GM18499 (cell line): ENCODE data around the gene RNASE1.

Experiments
- ATAC-seq: cut with Tn5 transposase; IDR thresholded peaks from one replicate; pipeline ENCODE4 v1.9.1; 2021; ENCODE audit warnings: moderate number of reproducible peaks; ENCODE audit not compliant: insufficient read depth, unreplicated experiment

The RNASE1 gene

DNA sequence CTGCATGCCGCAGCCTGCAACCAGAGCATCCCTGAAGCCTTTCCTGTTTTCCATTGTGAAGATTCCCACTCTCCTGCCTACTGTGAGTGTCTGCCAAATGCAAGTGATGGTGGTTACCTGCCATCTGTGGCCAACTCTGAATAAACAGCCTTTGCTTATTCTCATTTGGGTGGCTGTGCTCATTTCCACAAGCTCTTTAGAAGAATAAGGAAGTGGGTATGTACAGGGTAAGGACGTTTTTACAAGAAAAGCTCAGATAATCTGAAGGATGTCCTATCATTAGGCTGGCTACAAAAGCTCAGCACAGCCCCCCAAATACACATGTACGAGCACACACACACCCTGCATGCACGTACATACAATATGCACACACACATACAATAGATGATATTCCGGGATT is 7.3 kb upstream of the RNASE1 start:
- ATAC-seq, result no peak

DNA sequence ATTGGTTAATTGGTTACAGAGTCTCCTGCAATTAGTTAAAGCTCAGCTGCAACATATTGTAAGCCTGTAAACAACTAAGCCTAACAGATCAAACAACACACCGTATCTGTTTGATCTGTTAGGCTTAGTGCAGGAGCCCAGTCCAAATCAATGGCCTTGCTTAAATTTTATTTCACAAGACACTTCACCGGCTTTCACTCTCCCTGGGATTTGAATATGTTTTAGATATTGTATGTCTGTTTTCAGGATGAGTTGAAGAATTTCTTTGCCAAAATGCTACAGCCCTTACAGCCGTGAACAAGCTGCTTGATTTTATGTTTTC is 5.5 kb upstream of the RNASE1 start:
- no peak for ATAC-seq

DNA sequence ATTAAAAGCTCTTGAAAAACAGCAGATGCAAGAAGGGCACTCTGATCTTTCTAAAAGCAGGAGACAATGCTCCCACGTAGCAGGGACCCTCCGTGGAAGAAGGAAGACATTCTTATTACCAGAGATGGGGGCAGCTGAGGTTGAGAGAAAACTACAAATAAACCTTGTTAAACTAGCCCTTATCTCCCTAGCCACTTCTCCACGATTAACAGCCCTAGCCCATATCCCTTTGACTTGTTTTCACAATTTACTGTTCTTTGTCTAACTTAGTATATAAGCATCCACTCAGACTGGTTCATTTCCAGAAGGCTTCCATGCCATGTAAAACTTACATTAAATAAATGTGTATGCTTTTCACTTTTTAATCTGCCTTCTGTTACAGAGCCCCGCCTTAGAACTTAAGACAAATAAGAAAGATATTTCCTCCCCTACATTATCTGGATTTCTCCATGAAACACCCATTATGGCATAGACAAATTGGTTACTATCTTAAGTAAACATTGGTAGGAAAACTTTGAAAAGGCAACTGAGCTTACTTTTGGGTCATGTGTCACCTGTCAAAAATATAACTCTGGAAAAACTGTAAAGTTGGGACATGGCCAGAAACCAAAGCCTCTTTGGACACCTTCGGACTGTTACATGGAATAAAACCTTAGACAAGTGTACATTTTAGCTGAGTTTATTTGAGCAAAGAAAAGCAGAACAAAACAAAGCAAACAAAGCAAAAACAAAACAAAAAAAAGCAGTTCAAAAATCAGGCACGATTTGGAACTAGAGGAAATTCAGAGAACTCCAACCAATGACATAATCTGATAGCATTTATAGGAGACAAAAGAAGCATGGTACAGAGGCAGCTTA is 4.9 kb upstream of the RNASE1 start:
- no peak for ATAC-seq

DNA sequence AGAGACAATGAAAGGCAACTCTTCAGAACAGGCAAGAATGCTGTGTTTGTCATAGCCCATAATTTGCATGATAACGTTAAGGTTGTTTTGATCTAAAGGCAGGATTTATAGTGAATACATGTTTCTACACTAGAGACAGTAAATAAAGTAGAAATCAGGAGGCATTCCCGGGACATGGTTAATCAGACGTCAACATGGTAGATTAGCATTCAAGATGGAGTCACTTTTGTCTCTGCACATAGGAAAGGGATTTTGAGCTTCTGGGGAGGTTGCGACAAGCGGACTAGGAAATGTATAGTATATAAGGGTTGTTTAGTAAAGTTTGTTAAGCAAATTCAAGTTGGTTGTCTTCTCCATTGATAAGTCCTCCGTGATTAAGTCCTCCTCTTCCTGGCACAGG is 2.8 kb upstream of the RNASE1 start:
- no peak for ATAC-seq

DNA sequence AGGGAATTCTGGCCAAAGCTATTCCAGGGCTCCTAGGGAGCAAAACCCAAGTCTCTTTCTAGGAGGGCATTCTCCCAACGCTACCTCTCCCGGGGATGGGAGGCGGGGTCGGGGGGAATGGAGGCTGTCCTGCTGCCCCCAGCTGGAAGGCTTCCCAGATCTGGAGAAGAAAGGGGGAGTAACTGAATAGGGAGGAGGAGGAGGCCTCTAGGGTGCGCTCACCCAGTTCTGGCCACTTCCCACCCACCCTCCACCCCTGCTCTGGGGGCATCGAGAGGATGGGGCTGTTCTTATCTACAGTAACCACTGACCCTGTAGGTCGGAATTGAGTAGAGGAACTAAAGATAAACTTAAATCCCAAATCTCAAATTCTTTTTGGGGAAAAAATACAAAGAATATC is 579 bp upstream of the RNASE1 start:
- ATAC-seq, result no peak

DNA sequence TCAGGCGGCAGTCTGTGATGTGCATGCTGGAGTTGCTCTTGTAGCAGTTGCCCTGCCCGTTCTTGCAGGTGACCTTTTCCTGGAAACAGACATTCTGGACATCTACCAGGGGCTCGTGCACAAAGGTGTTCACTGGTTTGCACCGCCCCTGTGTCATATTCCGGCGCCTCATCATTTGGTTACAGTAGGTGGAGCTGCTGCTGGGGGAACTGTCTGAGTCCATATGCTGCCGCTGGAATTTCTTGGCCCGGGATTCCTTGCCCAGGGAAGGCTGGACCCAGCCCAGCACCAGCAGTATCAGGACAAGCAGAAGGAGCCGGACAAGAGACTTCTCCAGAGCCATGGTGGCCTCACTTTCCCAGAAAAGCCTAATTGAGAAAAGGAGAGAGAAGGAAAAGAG is 918 bp downstream of the RNASE1 start:
- no peak for ATAC-seq

DNA sequence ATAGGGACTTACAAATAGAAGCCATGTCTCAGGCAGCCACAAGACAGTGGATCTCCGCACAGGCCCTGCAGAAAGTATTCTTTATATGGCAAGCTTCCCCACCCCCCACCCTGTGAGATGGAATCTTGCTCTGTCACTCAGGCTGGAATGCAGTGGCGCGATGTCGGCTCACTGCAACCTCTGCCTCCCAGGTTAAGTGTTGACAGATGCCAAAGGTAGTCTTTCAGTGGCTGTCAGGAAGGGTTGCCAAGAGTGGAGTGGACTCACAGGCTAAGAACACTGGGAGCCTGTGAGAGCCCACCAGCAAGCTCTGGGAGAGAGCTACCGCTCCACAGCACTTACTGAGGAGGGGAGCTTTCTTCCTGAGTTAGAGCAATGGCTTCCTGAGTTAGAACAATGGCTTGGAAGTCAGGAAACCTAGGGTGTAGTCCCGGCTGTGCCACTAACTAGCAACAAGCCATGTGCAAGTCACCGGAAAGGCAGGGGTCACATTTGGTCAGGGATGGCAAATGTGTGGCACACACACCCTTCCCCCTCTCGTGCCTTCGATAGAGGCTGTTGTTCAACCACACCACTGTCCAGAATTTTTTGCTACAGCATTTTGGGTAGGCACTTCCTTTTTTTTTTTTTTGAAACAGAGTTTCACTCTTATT is 2.6 kb downstream of the RNASE1 start:
- ATAC-seq, result no peak

DNA sequence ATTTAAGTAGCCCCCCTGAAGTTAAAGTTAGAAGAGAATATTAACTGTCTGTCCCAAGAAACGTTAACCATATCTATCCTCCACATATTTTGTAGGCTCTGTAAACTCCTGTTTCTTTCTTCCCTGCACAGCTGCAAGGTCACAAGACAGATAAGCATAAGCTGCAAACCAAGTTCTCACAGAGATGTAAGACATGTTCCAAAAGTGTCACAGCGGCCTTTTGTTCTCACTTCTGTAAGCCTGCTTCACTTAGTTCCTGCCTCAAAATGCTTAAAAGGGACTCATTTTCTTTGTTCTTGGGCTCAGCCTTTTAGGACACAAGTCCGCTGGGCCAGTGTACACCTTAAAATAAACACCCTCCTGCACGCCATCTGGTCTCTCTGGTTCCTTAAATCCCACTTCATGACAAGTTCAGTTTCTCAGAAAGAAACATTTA is 3.2 kb downstream of the RNASE1 start:
- no peak for ATAC-seq

DNA sequence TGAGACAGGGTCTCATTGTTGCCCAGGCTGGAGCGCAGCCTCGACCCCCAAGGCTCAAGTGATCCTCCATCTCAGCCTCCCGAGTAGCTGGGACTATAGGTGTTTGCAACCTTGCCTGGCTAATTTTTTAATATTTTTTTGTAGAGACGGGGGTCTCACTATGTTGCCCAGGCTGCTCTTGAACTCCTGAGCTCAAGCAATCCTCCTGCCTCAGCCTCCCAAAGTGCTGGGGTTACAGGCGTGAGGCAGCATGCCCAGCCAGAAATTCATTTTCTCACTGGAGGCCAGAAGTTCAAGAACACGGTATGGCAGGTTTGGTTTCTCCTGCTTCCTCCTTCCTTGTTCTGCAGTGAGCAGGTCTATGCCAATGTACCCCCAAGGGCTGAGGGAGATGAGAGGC is 3.7 kb downstream of the RNASE1 start:
- no peak for ATAC-seq

DNA sequence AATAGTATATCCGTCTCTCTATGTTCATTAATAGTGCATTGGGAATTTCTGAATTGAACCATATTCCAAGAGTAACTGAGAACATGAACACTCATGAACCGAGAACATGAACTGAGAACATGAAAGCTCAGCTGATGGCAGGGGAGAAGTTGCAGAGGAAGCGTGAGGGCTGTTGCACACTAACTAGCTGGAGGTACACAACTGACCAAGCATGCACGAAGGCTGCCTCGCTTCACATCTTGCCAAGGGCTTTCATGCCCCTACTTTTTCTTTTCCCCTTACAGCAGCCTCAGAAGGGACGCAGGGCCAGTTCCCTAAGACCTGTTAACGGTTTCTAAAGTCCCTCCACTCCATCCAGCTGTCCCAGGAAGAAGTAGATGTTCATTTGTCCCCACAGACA is 4.3 kb downstream of the RNASE1 start:
- no peak for ATAC-seq

DNA sequence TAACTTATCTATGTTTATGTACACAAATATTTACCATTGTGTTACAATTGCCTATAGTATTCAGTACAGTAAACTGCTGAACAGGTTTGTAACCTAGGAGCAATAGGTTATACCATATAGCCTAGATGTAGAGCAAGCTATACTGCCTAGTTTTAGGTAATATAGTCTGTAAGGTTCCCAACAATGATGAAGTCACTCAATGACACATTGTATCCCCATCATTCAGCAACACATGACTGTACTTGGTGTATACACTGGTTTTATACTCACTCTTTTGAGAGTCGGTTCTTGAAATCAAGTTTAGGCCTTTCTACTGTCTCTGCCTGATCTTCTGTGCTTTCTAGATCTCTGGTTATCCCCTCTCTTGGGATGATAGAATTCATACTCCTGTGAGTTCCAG is 5.5 kb downstream of the RNASE1 start:
- no peak for ATAC-seq

DNA sequence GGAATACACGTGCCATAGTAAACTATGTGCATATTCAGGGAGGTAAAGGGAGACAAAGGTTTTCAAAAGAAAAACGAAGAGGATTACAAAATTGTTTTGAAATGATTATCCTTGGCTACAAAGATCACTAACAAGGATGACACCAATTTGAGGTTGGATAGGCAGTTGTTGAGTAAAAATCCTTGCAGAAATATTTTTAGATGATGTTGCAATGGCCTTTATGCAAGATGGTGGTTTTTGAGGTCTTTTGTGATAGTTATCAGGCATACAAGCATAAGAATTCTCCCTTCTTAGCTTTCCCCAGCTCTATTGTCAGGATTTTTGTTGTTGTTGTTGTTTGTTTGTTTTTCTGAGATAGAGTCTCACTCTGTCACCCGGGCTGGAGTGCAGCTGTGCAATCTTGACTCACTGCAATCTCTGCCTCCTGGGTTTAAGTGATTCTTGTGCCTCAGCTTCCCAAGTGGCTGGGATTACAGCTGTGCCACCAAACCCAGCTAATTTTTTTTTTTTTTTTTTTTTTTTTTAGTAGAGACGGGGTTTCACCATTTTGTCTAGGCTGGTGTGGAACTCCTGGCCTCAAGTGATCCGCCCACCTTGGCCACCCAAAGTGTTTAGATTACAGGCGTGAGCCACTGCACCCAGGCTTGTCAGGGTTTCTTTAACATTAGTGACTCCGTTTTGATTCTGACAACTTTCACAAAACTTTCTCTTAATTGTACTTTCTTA is 7.8 kb downstream of the RNASE1 start:
- no peak for ATAC-seq

DNA sequence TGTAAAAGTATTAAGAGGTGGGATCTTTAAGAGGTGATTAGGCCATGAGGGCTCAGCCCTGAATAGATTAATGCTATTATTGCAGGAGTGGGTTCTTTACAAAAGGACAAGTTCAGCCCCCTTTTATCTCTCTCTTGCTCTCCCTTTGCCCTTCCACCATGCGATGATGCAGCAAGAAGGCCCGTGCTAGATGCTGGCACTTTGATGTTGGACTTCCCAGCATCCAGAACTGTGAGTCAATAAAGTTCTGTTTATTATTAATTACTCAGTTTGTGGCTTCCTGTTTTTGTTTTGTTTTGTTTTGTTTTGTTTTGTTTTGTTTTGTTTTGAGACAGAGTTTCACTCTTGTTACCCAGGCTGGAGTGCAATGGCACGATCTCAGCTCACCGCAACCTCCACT is 10.1 kb downstream of the RNASE1 start:
- ATAC-seq, result no peak

DNA sequence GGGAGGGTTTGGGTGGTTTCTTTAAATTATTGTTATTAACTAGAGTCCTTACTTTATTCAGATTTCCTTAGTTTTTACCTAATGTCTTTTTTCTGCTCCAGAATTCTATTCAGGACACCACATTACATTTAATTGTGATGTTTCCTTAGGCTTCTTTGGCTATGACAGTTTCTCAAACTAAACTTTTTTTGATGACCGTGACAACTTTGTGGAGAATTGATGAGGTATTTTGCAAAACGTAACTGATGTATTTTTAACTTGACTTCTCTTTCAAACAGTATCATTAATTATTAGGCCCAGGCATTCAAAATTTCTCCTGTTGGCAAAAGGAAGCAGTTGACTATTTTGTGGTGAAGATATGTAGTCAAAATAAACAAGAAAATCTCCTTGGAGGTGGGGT is 11.0 kb downstream of the RNASE1 start:
- ATAC-seq, result no peak

DNA sequence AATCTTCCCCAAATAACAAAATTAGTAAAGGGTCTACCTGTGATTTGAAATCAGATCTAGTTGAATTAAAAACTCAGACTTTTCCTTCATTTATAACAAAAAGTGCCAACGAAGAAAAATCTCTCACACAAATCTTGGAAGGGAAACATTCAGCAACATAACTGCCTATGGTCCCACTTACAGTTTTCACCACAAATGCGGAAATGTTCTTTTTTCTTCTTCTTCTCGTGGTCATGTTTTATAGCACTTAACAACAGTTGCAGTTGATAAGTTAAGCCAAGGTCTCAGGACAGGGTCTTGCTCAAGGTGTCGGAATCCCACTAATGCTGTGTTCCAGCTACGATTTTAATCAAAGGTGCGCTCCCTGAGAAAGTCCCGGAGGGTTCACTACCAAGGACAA is 11.5 kb downstream of the RNASE1 start:
- ATAC-seq, result no peak

DNA sequence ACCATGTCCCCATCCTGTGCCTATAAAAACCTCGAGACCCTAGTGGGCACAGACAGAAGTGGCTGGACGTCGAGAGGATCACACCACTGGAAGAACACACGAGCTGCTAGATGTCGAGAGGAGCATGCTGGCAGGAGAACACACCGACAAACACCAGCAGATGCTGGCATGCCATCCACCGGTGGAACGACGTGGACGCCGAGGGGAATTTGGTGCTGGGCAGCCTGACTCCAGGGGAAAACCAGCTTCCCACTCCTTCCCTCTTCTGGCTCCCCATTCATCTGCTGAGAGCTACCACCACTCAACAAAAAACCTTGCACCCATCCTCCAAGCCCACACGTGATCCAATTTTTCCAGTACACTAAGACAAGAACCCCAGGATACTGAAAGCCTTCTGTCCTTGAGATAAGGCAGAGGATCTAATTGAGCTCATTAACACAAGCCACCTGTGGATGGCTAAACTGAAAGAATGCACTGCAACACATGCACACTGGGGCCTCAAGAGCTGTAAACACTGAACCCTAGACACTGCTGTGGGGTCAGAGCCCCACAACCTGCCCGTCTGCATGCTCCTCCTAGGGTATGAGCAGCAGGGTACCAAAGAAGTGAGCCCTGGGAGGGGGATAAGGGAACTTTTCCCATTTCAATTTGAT is 12.1 kb downstream of the RNASE1 start:
- ATAC-seq, result no peak

DNA sequence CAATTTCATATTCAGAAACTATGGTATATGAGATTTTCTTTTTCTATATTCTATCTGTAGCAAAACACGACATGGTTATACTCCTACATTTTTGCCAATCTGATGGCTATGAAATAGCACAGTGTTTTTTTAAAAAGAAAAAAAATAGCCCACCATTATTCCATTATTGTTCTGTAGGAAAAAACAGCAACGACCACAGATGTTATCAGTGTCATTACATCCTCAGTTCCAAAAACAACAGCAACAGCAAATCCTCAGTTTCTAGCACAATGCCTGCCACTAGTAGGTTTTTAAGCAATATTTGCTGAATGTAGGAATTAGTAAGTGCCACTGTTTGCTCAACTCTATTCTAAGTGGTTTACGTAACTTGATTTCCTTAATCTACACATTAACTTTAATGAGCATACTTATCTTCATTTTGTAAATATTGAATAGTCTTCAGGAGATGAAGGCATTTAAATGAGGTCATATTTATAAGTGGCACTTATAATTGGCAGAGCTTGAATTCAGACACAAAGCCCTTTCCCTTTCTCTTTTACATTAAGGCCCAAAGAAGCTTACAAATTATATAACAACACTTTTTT is 13.3 kb downstream of the RNASE1 start:
- no peak for ATAC-seq

DNA sequence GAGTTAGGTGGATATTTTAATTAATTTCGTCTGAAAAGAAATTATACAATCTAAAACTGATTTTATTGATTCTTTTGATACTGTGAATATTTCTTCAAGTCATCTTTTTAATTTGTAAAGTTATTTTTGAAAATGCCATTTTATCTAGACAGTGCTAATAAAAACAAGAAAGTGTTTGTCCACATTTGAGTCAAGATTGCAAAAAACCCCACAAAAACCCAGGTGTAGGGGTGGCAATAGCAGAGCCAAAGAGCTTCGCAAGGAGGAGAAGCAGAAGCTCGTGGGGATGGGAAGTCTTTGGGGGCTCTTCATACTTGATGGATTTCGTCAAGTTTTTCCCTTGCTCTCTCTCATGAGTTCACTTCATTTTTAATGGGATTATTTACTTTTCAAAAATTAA is 15.6 kb downstream of the RNASE1 start:
- ATAC-seq, result no peak

DNA sequence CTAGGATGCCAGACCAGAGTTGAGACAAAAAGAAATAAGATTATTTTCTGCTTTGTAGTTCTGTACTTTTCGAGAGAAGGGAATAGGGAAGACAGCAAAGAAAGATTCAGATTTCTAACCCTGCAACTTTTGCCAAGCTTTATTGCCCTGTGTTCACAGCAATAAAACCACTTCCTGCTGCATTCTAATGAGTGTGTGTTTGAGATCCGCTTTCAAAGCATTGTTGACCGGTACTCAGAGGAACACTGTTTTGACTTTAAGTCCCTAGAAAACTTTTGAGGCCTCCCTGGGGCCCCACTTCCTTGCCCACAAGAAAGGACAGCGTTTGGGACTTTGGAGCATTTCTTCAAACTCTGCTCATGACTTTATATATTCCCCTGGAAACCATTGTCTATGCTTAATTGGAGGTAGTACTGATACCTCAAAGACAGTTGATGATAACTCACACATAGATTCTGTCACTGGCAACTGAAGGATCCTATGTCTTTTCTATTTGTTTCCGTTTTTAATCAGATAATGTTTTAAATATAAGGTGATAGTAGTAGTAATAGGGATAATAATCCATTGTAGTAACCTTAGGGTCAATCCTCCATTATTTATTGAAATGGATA is 20.3 kb downstream of the RNASE1 start:
- ATAC-seq, result peak; percentile 35

DNA sequence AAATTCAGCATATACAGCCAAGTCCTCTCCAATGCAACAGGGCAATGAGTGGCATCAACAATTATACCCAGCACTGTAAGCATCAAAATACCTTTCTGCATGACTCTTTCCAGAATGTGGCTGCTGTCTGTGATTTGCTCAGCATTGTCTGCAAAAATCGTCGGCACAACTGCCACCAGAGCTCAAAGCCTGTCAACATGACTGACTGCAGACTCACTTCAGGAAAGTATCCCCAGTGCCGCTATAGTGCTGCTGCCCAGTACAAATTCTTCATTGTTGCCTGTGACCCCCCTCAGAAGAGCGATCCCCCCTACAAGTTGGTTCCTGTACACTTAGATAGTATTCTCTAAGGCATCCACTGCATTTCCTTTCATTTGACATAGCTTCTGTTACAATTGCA is 20.8 kb downstream of the RNASE1 start:
- ATAC-seq, result no peak
